ENCODE data around the gene RAB6B.

Gene RAB6B

GRCh38 chr3:133856316-133856715 lies 39.4 kb downstream of the RAB6B start:
- no peak for DNase-seq (ENCODE audit: low spot score)

- no peak for DNase-seq (ENCODE audit: low spot score)
These were observed 39.9 kb downstream of the RAB6B start for GRCh38 chr3:133855772-133856171.

GRCh38 chr3:133855002-133855370 lies 40.7 kb downstream of the RAB6B start:
- DNase-seq (ENCODE audit: low spot score) = no peak

- no peak for DNase-seq (ENCODE audit: low spot score)
These were observed 41.2 kb downstream of the RAB6B start for GRCh38 chr3:133854264-133855001.

- DNase-seq (ENCODE audit: low spot score) = no peak
These were observed 41.8 kb downstream of the RAB6B start for GRCh38 chr3:133853925-133854227.

- no peak for DNase-seq (ENCODE audit: low spot score)
These were observed 42.4 kb downstream of the RAB6B start for GRCh38 chr3:133853063-133853924.

GRCh38 chr3:133851931-133852330 lies 43.8 kb downstream of the RAB6B start:
- no peak for DNase-seq (ENCODE audit: low spot score)

- DNase-seq (ENCODE audit: low spot score) = no peak
These were observed 44.3 kb downstream of the RAB6B start for GRCh38 chr3:133851266-133851906.

GRCh38 chr3:133850034-133850433 lies 45.6 kb downstream of the RAB6B start:
- no peak for DNase-seq (ENCODE audit: low spot score)

- DNase-seq (ENCODE audit: low spot score) = no peak
These were observed 46.3 kb downstream of the RAB6B start for GRCh38 chr3:133849346-133849745.

GRCh38 chr3:133845127-133845526 lies 50.6 kb downstream of the RAB6B start:
- no peak for DNase-seq (ENCODE audit: low spot score)

GRCh38 chr3:133843634-133844033 lies 52.0 kb downstream of the RAB6B start:
- DNase-seq (ENCODE audit: low spot score) = no peak

GRCh38 chr3:133842158-133842557 lies 53.5 kb downstream of the RAB6B start:
- DNase-seq (ENCODE audit: low spot score) = no peak

GRCh38 chr3:133841196-133841595 lies 54.5 kb downstream of the RAB6B start:
- no peak for DNase-seq (ENCODE audit: low spot score)

- no peak for DNase-seq (ENCODE audit: low spot score)
These were observed 54.9 kb downstream of the RAB6B start for GRCh38 chr3:133840767-133841166.

GRCh38 chr3:133840055-133840737 lies 55.5 kb downstream of the RAB6B start:
- DNase-seq (ENCODE audit: low spot score) = no peak

- DNase-seq (ENCODE audit: low spot score) = no peak
These were observed 56.5 kb downstream of the RAB6B start for GRCh38 chr3:133838916-133839800.

GRCh38 chr3:133838296-133838789 lies 57.3 kb downstream of the RAB6B start:
- DNase-seq (ENCODE audit: low spot score) = no peak

- DNase-seq (ENCODE audit: low spot score) = no peak
These were observed 58.0 kb downstream of the RAB6B start for GRCh38 chr3:133837487-133838295.

- no peak for DNase-seq (ENCODE audit: low spot score)
These were observed 59.1 kb downstream of the RAB6B start for GRCh38 chr3:133836497-133837158.
